Ureter (tissue), 1 donor: ENCODE data around the gene NSUN2. TPM values are rescaled to one million over a fixed set of nuclear protein-coding genes. Genes with fewer than 3 reads are reported as not detected.
A peak's percentile ranks its signal among the peaks of the same experiment; 100 is the strongest.
"Not testable (repeated sequence)": the region's sequence is repeated elsewhere in the genome, so short reads cannot be mapped to it uniquely, and the experiment has no call there.

Experiments used
- DNase-seq: peaks from one replicate; pipeline ENCODE4 v3.0.0-alpha.2; 2020; ENCODE audit warnings: low spot score
- total RNA-seq: library from RNA; stranded (reverse); gene quantifications from one replicate; pipeline ENCODE4 v1.2.4, GENCODE V29; 2023
- donor health status: DM: yes; HTN: yes; CAD: no.

The NSUN2 gene
- 76.1 TPM for total RNA-seq

- DNase-seq = peak; percentile 91
Observed at GRCh38 chr5:6632888-6633468, at the start of gene NSUN2, which contains the start of gene SRD5A1. NSUN2 (minus strand) TSS chr5:6633044; CDS start chr5:6632979, 65 bp downstream. SRD5A1 (plus strand) TSS chr5:6633440; CDS start chr5:6633577, 137 bp downstream.

GRCh38 chr5:6682239-6682638, 49.4 kb upstream of the NSUN2 start:
- no peak for DNase-seq

GRCh38 chr5:6681682-6682081, 48.8 kb upstream of the NSUN2 start:
- no peak for DNase-seq

- no peak for DNase-seq
Observed at GRCh38 chr5:6680922-6681321, 48.1 kb upstream of the NSUN2 start.

DNA sequence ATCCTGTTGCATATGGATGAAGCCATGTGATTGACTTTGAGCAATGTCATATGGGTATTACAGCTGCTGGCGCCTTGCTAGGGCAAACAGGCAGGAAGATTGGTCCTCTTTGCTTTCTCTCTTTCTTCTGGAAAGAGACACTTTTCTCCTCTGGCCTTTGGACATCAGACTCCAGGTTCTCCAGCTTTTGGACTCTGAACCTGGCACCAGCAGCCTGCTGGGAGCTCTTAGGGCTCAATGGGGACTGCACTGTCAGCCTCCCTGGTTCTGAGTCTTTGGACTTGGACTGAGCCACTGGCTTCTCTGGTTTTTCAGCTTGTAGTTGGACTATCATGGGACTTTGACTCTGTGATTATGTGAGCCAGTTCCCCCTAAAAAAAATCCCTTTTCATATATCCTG, 45.5 kb upstream of the NSUN2 start:
- DNase-seq = no peak

DNA sequence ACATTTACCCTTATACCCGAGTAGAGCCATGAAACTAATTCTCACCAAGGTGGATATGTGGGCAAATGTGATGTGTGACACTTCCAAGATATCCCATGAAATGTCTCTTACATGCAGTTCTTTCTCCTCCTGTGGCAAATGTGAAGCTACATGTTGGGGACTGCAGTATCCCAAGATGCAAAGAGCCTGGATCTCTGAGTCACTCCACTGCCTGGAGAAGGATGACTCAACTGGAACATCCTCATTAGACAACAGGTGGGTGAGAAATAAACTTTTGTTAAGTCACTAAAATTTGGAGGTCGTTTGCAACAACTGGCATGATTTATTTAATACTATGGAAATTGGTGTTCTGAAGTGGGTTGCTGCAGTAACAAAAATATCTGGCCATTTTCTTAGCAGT, 43.9 kb upstream of the NSUN2 start:
- DNase-seq = no peak

GRCh38 chr5:6675784-6676491, 43.1 kb upstream of the NSUN2 start:
- no peak for DNase-seq

DNA sequence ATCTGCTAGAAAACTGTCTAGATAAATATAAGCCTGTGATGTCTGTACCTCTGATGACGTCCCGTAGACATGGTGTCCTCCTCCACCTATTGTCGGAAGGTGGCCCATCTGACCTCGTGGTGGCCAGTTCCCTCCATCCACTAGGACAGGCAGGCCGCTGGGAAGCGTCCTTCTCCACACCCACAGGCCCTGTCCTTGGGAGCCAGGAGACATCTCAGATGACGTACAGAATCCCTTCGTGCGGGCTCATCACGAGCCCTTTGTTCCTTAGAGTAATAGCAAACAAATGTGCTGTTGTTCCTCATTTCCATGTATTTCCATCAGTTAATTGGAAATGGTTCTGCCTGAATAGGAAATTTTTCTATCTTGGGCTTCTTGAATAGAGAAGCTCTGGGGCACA, 42.0 kb upstream of the NSUN2 start:
- no peak for DNase-seq

DNA sequence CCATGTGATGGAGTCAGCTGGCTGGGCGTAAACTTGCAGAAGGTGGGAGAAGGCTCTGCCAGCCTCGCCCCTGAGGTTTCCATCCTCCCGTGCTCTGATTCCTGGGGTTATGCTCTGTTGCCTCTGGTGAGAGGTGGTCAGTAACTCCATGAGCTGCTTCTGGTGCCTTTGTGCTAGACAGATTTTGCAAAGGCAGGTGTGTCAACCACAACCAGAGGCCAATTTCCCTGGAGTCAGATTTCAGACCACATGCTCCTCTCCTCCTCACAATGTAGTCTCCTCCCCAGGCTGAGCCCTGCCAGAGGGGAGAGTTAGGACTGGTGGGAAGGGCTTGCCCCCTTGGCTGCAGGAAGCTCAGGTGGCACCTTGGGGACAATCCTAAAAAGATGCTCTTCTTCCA, 41.6 kb upstream of the NSUN2 start:
- DNase-seq = no peak

DNA sequence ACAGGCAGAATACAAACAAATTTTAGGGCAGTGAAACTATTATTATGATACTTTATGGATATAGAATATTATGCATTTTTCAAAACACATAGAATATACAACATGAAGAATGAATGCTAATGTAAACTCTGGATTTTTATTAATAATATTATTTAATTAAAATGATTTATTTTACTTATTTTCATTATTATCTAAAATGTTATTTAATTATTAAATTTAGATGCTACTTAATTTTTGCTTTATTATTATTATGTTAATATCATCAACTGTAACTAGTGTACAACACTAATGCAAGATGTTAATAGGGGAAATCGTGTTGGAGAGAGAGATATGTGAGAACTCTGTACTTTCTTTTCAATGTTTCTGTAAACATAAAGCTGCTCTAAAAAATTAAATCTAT, 41.1 kb upstream of the NSUN2 start:
- no peak for DNase-seq

- no peak for DNase-seq
Observed at GRCh38 chr5:6673031-6673430, 40.2 kb upstream of the NSUN2 start.

- DNase-seq = not testable (repeated sequence)
Observed at GRCh38 chr5:6668717-6669116, 35.9 kb upstream of the NSUN2 start.

GRCh38 chr5:6667648-6668047, 34.8 kb upstream of the NSUN2 start:
- DNase-seq = no peak

DNA sequence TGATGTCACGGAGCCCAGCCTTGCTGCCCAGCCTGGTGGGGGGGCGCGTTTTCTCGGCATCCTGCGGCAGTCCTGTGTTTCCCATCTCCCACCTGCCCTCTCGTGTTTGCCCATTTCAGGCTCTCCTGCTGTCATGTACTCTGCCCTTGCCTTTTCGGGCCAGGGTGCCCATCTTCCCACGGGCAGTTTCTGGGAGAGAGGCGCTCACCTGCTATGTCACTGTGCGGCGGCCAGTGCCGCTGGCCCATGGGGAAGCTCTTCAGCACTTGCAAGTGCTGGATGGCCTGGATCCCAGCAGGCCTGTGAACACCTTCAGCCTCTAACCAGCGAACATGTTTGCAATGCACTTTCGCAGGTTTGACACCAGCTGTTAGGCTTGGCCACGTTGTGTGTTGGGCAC, 33.9 kb upstream of the NSUN2 start:
- DNase-seq = no peak

DNA sequence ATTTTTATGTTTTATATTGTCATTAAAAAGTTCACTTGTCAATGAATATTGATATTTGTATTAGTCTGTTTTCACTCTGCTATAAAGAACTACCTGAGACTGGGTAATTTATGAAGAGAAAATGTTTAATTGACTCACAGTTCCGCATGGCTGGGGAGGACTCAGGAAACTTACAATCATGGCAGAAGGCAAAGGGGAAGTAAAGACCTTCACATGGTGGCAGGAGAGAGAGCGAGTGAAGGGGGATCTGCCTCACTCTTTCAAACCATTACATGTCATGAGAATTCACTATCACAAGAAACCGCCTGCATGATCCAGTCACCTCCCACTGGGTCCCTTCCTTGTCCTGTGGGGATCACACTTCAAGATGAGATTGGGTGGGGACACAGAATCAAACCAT, 27.8 kb upstream of the NSUN2 start:
- no peak for DNase-seq

- no peak for DNase-seq
Observed at GRCh38 chr5:6659941-6660684, 27.3 kb upstream of the NSUN2 start.

GRCh38 chr5:6656680-6657079, 23.8 kb upstream of the NSUN2 start:
- DNase-seq = no peak

DNA sequence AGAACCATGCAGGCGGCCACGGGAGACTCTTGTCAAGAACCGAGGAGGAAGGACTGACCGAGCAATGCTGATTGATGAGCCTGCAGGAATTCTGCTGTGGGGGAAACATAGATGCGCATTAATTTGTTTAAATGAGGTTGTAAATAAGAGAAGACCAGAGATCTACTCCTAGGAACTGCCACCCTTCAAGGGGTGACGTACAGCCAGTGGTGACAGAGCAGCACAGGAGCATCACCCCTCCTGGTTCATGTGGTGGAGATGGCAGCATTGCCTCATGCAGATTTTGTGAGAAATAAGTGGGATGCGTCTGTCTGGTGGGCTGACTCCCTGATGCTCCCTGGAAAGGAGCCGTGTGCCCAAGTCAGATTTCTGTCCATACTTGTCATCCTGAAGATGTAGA, 22.6 kb upstream of the NSUN2 start:
- no peak for DNase-seq

DNA sequence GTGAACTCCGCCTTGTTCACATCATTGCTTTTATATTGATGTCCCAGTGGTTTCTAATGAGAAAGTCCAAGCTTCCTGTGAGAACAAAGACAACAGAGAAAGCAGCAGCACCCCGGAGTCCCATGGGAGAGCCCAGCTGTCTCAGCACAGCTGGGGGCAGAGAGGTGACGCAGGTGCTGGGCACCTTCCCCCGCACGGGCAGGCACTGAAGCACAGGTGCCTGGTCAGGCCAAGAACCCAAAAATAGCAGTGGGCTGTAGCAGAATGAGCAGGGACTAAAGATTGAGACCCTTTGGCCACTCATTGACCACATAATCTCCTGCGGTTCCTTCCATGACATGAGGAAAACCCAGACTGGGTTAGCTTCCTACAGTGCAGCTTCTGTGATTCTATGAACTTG, 19.2 kb upstream of the NSUN2 start:
- DNase-seq = no peak

GRCh38 chr5:6649681-6650080, 16.8 kb upstream of the NSUN2 start:
- DNase-seq = no peak

GRCh38 chr5:6649186-6649585, 16.3 kb upstream of the NSUN2 start:
- no peak for DNase-seq

DNA sequence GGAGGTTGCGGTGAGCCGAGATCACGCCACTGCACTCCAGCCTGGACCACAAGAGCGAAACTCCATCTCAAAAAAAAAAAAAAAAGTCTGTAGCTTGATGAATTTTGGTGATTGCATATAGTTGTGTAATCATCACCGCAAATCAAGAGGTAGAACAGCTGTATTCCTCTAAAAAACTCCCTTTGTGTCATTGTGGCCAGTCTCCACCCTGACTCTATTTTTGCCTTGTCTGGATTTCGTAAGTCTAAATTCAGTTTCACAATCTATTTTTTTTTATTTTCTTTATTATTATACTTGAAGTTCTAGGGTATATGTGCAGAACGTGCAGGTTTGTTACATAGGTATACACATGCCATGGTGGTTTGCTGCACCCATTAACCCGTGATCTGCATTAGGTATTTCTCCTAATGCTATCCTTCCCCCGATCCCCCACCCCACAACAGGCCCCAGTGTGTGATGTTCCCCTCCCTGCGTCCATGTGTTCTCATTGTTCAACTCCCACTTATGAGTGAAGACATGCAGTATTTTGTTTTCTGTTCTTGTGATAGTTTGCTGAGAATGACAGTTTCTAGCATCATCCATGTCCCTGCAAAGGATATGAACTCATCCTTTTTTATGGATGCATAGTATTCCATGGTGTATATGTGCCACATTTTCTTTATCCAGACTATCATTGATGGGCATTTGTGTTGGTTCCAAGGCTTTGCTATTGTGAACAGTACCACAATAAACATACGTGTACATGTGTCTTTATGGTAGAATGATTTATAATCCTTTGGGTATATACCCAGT, 12.9 kb upstream of the NSUN2 start:
- DNase-seq = not testable (repeated sequence)
